GM12891 (cell line): ENCODE measurements around the gene TMEM185A.
"Not testable (repeated sequence)": the region's sequence is repeated elsewhere in the genome, so short reads cannot be mapped to it uniquely, and the experiment has no call there.

Experiments used
- DNase-seq: peaks from one replicate; pipeline ENCODE4 v3.0.0; 2011; ENCODE audit warnings: low spot score; ENCODE audit not compliant: insufficient read length
- FAIRE-seq: peaks from 2 replicates; lab custom pipeline; 2011; peaks lifted over from hg19 to GRCh38; lab: Jason Lieb, UNC
- PAX5 ChIP-seq: IDR thresholded peaks from 2 replicates; pipeline ENCODE4 v1.6.1; 2011; ENCODE audit warnings: low read length, moderate library complexity, mild to moderate bottlenecking; ENCODE audit not compliant: insufficient read depth, severe bottlenecking
- POLR2A ChIP-seq: IDR thresholded peaks from 2 replicates; pipeline ENCODE4 v1.6.1; 2011; ENCODE audit warnings: low read depth, low read length, control low read depth
- POLR2AphosphoS5 ChIP-seq: IDR thresholded peaks from 2 replicates; pipeline ENCODE4 v1.6.1; 2011; ENCODE audit warnings: low read depth, low read length, control low read depth
- POU2F2 ChIP-seq: IDR thresholded peaks from 2 replicates; pipeline ENCODE4 v1.6.1; 2011; ENCODE audit warnings: low read depth, mild to moderate bottlenecking, control low read depth, low read length, moderate library complexity
- SPI1 ChIP-seq: IDR thresholded peaks from 2 replicates; pipeline ENCODE4 v1.6.1; 2011; ENCODE audit warnings: low read depth, low read length, control low read depth
- TAF1 ChIP-seq: IDR thresholded peaks from 2 replicates; pipeline ENCODE4 v1.6.1; 2011; ENCODE audit warnings: low read depth, low read length, control low read depth

The TMEM185A gene

GRCh38 chrX:149643496-149643895, 11.9 kb upstream of the TMEM185A start:
- FAIRE-seq (no peak), DNase-seq (no peak)
- no peak for TF ChIP-seq SPI1
- TF ChIP-seq TAF1 = no peak
- no peak for TF ChIP-seq POU2F2
- no peak for TF ChIP-seq PAX5
- no peak for TF ChIP-seq POLR2AphosphoS5
- no peak for TF ChIP-seq POLR2A

GRCh38 chrX:149641835-149642234, 10.2 kb upstream of the TMEM185A start:
- DNase-seq (no peak), FAIRE-seq (no peak)
- TF ChIP-seq SPI1 (no peak), POLR2A (no peak), POLR2AphosphoS5 (no peak)

GRCh38 chrX:149641432-149641831, 9.8 kb upstream of the TMEM185A start:
- DNase-seq (no peak), FAIRE-seq (no peak)
- TF ChIP-seq PAX5 (no peak), TAF1 (no peak)

- TF ChIP-seq POU2F2 (no peak), POLR2AphosphoS5 (no peak), SPI1 (no peak), POLR2A (no peak), PAX5 (no peak), TAF1 (no peak)
- DNase-seq = no peak
- no peak for FAIRE-seq
These were observed 8.0 kb upstream of the TMEM185A start for GRCh38 chrX:149639568-149639967.

- FAIRE-seq (no peak), DNase-seq (no peak)
- no peak for TF ChIP-seq POLR2A
- no peak for TF ChIP-seq POU2F2
- no peak for TF ChIP-seq TAF1
- no peak for TF ChIP-seq SPI1
- no peak for TF ChIP-seq POLR2AphosphoS5
- TF ChIP-seq PAX5 = no peak
These were observed 7.3 kb upstream of the TMEM185A start for GRCh38 chrX:149638860-149639259.

GRCh38 chrX:149633511-149633910, 1.9 kb upstream of the TMEM185A start:
- TF ChIP-seq POLR2A (no peak), SPI1 (no peak), PAX5 (no peak), POU2F2 (no peak), POLR2AphosphoS5 (no peak), TAF1 (no peak)
- DNase-seq = no peak
- no peak for FAIRE-seq

- no peak for TF ChIP-seq TAF1
- TF ChIP-seq PAX5 = no peak
- TF ChIP-seq POLR2A = no peak
- peak; percentile 67 for FAIRE-seq
- no peak for DNase-seq
These were observed 835 bp downstream of the TMEM185A start for GRCh38 chrX:149630681-149631233.

GRCh38 chrX:149629730-149630387, 1.7 kb downstream of the TMEM185A start:
- FAIRE-seq (peak; percentile 58), DNase-seq (no peak)
- TF ChIP-seq POLR2AphosphoS5 (no peak), PAX5 (no peak), POLR2A (no peak), TAF1 (no peak), POU2F2 (no peak), SPI1 (no peak)

GRCh38 chrX:149628768-149629167, 2.8 kb downstream of the TMEM185A start:
- TF ChIP-seq TAF1 (no peak), POLR2AphosphoS5 (no peak), POLR2A (no peak), POU2F2 (no peak), SPI1 (no peak)
- DNase-seq (no peak), FAIRE-seq (no peak)

- DNase-seq (no peak), FAIRE-seq (no peak)
- TF ChIP-seq POU2F2 (no peak), POLR2A (no peak), POLR2AphosphoS5 (no peak), TAF1 (no peak), SPI1 (no peak), PAX5 (no peak)
These were observed 3.3 kb downstream of the TMEM185A start for GRCh38 chrX:149628280-149628679.

GRCh38 chrX:149626829-149627228, 4.8 kb downstream of the TMEM185A start:
- FAIRE-seq, DNase-seq: not testable (repeated sequence)

- not testable (repeated sequence) for FAIRE-seq, DNase-seq
These were observed 11.9 kb downstream of the TMEM185A start for GRCh38 chrX:149619662-149620061.
